ENCODE data around the gene ITGB5.
A peak's percentile ranks its signal among the peaks of the same experiment; 100 is the strongest.
"Not testable (repeated sequence)": the region's sequence is repeated elsewhere in the genome, so short reads cannot be mapped to it uniquely, and the experiment has no call there.

ITGB5 gene

DNA sequence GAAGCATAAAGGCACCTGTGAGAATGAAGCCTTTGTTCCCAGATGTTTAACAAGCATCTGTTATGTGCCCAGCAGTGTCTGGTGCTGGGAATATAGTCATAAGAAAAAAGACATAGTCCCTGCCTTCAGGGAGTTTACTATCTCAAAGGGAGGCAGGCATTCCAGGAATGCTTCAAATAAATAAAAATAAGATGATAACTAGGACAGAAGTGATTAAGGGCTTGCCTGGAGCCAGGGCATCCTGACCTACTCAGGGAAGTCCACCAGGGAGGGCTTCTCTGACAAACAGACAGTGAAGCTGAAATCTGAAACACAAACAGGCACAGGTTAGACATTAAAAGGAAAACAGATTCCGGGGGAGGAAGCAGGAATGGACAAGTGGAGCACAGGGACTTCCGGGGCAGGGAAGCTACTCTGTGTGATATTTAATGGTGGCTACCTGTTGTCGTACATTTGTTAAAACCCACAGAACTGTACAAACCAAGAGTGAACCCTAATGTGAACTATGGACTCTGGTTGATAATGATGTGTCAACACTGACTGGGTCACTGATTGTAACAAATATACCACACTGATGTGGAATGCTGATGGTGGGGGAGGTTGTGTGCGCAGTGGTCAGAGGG lies 53.3 kb downstream of the ITGB5 start:
- DNase-seq: no peak

DNA sequence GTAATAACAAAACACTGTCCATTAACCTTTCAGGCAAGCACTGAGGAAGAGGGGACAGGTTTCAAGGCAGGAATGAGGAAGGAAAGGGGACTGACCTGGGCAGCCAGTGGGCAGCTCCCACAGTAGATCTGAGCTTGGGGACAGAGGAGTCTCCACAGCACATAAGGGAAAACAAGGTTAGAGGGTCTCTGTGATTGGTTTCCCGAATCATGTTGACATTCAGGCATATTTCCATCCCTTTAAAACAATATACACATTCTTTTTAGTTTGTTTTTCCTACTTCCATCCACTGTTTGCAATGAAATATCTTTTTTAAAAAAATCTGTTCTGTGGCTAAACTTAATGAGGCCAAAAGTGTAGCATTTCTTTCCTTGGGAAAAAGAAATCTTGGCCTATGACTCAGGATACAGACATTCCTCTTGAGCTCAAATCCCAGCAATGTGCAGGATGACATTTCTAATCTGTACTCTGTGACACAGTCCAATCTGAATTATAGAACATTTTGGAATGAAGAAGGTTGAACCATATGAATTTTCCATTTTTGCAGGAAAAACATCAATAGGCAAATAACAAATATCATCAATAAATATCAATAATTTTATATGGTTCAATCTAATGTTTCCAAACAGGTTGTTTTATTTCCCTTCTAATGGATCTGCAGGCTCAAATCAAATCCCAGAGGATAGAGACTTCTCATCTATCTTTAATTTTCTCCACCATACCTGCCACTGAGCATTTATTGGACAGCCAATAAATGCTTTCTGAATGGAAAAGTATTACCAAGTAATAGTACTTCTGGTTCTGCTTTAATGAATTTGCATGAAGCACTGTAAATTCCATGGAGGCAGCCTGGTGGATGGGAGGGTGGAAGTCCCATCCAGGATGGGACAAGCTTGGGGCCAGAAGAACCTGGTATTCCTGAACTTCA lies 54.1 kb downstream of the ITGB5 start:
- no peak for DNase-seq

DNA sequence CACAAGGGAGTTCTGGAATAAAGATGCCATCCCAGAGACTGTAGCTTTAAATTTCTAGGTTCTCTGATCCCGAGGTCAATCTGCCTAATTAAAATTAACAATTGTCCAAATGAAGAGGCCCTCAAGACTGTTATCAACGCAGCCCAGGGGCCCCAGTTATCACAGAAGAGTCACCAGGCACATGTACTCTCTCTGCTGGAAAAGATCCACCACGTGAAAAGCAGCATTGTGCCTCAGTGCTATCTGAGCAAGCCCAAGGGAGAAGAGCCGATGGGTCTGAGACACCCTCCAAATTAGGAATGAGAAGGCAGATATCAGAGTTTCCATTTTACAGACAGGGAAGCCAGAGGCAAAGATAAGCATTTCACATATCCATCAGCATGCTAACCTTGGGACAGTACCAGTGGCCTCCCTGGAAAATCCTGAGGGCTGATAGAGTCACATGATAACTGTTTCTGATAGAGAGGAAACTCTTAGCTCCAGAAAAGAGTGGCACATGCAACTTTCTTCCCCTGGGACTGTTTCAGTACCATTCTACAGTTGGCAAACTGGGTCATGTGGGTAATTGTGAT lies 55.5 kb downstream of the ITGB5 start:
- DNase-seq: no peak

DNA sequence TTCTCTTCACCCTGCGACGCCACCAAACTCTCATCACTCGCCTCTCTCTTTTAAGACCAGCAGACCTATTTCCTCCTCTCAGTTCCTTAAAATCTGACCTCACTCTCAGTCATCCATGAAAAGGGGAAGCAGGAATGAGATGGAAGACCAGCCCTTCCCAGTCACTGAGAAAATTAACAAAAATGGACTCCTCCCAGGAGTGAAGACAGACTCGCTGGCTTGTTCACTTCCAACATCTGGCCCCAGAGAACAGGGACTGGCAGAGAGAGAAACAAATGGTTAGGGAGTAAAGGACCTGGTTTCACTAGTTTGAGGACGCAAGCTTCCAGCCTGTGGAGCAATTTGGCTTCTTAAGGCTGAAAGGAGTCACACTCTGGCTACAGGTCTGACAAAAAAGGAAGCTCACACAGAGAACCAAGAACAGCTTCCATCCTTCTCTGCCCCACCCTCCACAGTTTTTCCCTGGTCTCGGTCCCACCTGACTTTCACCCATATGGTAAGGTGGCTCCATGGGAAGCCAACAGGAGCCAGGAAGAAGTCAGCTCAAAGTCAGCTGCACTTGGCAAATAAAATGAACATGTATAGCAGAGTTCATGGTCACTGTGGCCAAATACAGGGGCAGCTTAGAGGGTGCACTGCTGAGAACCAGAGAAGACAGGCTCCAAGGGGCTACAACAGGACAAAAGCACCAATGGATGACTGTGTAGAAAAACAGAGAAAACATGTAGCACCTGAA lies 57.2 kb downstream of the ITGB5 start:
- DNase-seq: peak; percentile 8

DNA sequence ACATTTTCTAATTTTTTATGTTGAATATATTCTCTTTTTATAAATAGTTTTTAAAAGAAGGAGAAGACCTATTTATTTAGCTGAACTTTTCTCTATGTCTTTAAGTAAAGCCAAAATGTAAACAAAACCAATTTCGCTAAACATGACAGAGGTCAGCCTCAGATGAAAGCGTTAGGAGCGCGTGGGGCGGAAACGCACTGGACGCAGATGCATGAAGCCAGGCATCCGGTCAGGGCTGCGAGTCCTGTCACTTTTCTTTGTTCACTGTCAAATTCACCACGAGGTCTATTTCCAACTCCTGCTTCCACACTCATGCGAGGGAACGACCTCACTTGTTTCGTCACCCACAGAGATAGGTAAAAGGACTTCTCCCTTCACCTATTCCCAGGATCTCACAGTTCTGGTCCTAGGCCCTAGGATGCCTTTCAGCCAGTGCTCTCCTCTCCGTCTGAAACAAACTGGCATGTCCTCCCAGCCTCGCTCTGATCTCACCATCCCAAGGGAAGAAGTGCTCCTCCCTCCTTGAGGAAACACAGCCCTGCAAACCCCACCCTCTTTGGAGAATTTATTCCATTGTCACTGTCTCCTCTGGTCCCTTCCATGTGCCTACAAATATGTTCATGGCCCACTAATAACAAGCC lies 57.9 kb downstream of the ITGB5 start:
- no peak for DNase-seq

DNA sequence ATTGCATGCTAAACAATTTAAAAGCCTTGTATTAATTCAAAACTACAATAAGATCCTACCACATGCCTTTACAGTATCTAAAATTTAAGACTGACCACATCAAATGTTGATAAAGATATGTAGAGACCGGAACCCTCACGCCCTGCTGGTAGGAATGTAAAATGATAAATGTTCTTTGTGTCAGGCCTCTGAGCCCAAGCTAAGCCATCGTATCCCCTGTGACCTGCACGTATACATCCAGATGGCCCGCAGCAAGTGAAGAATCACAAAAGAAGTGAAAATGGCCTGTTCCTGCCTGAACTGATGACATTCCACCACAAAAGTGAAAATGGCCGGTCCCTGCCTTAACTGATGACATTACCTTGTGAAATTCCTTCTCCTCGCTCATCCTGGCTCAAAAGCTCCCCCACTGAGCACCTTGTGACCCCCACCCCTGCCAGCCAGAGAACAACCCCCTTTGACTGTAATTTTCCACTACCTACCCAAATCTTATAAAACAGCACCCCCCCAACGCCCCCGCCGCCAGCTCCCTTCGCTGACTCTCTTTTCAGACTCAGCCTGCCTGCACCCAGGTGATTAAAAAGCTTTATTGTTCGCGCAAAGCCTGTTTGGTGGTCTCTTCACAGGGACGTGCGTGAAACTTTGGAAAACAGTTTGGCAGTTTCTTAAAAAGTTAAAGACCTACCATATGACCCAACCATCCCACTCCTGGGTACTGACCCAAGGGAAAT lies 59.5 kb downstream of the ITGB5 start:
- not testable (repeated sequence) for DNase-seq

DNA sequence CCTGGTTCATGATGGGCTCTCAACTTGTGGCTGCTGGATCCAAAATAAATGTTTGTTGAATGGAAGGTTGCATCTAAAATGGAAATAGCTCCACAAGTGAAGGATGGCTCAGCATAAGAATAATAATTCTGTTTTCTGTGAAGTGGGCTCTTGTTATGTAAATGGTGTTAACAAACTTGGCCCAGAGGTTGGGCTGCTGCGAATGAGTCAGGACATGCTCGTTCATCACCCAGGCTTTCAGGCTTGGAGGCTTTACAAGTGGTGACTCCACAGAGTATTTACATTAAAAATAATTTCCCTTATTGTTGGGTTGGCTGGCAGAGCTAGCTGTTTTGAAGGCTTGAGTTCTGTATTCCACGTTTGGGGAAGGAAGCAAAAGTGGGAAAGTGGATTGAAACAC lies 60.5 kb downstream of the ITGB5 start:
- DNase-seq: no peak

DNA sequence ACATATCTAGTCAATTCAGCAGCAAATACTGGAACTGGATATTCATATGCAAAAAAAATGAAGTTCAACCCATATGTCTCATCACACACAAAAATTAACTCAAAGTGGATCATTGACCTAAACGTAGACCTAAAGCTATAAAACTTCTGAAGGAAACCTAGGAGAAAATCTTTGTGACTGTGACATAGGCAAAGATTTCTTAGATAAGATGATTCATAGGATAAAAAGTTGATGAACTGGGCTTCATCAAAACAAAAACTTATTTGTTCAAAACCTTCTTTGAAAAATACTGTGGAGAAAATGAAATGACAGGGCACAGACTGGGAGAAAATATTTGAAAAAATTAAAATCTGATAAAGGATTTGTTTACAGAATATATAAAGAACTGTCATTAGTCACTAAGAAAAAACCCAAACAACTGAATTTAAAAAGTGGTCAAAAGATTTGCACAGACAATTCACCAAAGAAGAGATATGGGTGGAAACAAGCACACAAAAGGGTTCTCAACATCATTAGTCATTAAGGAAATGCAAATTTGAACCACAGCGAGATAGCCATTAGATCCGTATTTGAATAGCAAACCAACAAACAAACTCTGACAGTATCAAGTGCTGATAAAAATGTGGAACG lies 62.8 kb downstream of the ITGB5 start:
- DNase-seq: no peak

DNA sequence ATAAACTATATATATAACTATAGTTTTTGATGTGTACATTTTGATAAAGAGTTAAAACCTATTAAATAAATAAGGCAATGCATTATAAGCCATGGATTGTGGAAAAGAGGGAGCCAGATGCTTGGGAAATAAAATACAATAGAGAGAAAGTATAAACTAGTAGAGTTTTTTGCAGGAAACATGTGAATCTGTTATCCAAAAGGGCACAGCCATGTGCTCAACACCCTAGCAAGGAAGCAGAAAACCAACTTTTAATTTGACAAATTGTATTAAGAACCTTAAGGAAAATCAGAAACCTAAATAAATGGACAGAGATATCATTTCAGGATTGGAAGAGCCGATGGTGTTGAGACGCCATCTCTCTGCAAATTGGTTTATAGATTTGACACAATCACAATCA lies 63.5 kb downstream of the ITGB5 start:
- DNase-seq: no peak

DNA sequence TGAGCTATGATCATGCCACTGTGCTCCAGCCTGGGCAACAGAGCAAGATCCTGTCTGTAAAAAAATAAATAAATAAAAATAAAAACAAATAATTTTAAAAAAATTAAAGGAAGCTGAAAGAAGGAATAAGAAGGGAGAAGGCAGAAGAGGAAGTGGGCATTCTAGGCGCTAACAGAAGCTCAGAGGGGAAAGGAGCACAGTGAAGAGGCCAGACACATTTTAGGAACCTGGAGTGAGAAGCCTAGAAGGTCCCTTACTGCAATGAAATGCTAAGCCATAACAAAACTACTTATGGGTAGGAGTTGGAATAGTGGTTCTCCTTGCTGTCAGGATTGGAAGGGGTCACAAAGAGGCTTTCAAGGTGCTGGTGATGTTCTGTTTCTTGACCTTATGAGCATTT lies 64.0 kb downstream of the ITGB5 start:
- DNase-seq: no peak

DNA sequence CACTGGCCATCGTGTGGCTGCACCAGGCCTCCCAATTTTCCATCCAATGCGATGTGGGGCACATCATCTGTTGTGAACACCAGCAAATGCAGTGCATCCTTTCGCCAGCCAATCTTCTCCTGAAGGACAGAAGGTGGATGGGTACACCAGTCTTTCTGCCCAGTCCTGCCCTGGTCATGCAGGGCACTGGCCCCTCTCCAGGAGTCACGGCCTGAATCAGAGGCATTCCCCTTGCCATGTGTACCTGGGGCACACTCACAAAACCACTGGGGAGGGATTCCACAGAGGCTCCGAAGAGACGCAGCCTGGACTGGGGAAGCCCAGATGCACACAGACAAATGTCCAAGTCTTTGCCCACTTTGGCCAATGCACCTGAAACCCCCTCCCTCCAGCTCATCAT lies 65.8 kb downstream of the ITGB5 start:
- no peak for DNase-seq

DNA sequence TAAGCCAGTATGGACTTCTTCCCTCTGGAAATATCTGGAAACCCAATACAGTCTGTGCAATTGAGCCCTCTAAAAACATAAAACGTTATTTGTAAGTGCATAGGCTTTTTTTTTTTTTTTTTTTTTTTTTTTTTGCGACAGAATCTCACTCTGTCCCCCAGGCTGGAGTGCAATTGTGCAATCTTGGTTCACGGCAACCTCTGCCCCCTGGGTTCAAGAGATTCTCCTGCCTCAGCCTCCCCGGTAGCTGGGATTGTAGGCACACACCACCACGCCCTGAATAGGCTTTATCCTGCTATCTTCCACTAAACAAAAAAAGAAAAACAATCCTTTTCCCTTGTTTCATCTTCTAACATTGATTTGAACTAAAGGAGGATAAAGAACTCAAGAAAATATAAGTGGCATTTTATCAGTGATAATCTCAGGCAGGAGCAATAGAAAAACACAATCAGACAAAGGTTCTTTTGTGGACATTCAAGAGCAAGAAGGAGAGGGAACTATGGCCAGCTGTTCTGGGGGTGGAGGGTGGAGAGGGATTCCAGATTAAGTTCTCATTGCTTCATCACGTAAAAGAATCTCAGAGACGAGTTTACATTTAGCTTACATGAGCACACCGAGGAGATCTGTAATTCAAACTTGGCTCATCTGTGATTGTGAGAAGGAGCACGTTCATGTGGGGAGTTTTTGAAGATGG lies 68.6 kb downstream of the ITGB5 start:
- DNase-seq: no peak

DNA sequence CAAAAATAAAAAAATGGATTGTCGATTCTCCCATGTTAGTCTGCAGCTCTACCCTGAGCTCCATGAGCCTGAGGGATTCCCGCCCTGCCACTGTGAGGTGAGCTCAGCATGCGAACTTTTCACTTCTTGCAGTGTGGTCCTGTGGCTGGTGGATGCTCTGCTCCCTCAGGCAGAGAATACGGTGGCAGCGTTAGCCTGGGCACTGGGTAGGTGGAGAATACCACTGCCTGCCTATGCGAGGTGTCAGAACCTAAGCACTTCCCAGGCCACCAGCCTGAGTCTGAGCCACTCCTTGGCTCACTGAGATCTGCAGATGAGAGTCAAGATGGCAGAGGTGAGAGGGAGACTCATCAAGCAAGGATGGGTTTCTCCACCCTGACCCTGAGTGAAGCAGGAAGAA lies 70.1 kb downstream of the ITGB5 start:
- DNase-seq: no peak

DNA sequence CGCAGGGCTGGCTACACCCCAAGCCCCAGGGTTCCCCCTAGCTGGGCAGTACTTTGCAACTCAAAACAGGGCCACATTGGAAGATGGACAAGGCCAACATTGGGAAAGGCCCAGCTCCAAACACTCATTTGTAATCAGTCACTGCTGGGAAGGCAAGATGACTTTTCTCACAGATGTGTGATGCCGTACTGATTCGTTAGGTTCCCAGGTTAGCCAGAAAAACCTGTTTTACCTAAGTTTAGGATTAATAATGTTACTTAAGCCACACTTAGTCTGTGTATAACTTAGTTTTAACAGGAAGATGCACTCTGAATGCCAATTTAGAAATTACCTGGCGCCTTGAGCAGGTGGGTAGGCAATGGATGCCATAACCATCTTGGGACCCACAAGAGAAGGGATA lies 71.0 kb downstream of the ITGB5 start:
- DNase-seq: no peak

DNA sequence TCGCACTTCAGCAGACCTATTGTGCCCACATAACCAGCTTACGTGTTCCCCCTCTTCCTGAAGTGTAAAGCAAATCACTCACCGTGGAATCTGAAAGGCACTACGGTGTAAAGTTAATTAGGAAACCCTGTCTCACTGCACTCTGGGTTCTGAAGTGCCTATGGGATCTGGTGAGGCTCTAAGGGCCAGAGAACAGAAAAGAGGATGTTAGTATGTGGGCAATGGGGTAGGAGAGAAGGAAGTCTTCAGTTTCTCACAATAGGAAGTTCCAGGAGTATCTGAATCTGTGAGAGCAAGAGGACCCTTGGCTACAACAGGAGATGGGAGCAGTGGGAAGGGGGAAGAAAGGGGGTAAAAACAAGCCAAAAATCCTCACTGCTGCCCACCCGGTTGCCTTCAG lies 71.4 kb downstream of the ITGB5 start:
- DNase-seq: no peak

DNA sequence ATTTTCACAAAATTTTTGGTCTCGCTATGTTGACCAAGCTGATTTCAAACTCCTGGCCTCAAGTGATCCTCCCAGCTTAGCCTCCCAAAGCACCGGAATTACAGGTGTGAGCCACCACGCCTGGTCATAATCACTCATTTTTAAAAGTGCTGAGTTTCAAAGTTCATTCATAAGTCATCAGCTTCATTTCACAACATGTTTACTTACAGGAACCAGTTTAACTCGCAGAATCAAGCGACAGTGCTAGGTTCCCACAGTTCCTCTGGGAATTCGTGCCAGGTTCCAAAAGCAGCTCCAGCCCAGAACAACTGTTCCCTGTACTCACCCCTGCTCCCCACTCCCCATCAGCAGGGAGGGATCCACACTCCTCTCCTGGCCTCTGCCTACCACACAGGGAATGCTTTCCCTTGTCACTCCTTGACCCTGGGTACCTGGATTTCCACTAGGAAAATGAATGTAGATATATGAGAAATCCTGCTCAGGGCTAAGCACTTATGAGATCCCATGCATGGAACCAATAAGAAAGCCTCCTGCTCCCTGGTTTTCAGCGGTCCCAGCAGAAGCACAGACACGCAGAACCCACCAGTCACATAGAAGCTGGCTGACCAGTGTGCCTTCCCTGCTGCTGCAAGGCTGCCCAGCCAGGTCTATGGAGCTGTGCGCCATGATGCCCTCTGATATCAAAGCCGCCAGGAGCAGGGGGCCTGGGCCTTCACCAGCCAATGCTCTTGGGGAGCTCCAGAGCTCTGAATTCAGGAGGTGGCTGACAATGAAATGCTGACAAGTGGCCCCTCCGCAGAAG lies 72.3 kb downstream of the ITGB5 start:
- no peak for DNase-seq

DNA sequence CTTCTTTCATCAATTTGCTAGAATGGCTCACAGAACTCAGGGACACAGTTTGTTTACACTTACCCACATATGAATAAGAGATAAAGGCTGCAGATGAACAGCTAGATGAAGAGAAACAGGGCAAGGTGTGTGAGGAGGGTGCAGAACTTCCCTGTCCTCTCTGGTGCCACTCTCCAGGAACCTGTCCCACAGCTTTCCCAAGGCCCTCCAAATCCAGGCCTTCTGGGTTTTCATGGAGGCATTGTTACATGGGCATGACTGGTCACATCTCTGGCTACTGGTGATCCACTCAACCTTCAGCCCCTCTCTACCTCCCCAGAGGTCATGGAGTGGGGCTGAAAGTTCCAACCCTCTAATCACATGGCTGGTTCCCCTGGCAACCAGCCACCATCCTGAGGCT lies 73.6 kb downstream of the ITGB5 start:
- no peak for DNase-seq

DNA sequence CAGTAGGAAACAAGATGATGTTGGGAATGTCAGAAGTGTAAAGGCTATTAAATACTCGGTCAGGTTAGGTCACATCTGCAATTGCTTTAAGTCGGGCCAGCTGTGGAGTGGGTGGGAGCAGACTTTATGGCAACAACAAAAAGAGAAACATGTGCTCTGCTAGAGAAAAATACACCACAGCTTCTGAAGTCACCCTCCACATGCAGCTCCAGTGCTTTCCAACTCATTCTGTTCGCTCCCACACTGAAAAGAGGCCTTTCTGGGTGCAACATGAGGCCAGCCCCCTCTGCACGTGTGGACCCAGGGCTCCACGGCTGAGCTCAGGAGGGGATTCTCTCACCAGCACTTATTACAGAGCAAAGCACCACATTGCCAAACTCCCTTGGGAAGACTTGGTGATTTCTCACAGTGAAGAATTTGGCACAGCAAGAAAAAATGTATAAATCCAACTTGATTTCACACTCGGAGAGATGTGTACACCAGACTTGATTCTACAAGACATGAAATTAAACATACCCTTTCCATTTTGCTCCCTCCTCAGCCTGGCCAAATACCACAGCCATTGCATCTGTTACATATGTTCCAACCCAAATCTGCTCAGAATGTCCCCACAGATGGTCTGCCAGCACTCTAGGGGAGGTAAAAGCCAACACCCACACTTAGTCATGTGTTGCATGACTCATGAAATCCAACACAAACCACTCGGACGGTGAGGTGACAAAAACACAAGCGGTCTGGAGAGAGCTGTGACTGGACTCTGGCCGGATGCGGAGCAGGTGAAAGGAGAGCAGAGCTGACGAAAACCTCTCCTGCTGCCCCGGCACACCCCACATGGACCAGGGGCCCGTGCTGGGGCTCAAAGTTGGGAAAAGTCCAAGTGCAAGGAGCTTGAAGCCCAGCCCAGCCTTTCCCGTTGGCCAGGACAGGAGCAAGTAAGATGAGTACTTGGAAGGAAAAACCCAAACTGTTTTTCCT lies 74.6 kb downstream of the ITGB5 start:
- DNase-seq: no peak

DNA sequence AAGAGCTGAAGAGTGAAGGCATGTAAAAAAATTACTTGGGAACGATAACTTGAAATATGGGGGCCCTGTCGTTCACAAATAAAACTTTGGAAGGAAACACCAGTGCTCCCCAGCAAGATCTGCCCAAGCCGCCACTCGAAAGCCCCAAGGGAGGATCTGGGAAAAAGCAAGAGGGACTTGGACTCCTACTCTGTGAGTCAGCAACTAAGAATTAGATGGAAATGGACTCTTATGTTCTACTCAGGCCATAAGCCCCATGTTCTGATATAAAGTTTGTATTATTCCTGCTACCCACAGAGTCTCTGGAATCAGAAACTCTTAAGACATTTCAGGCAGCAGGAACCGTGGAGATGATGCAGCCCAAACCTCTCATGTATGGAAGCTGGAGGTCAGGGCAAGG lies 75.7 kb downstream of the ITGB5 start:
- no peak for DNase-seq
